ENCODE measurements around the gene SAG. TPM values are rescaled to one million over a fixed set of nuclear protein-coding genes. Genes with fewer than 3 reads are reported as not detected.
A peak's percentile ranks its signal among the peaks of the same experiment; 100 is the strongest.

The SAG gene
- total and polyA plus RNA-seq, 9 of the 15 experiments (the other 6 are each of a cell fraction or from before 2014, with no cell fraction given), result 0.04 to 0.64 (median 0.31) TPM; not detected in 5

DNA sequence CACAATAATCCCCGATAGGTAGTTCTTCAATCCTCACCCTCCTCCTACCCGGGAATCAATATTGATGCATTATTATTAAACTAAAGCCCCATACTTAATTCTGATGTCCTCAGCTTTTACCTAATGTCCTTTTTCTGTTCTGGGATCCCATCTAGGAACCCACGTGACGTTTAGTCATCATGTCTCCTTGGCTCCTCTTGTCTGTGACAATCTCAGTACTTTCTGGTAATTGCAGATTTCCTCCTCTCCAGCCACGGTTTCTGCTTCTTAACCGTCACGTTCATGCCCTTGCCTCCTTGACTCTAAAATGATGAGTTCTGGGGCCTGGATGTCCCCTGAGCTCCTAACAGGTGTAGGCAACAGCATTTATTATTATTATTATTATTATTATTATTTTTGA, 43.8 kb downstream of the SAG start (continued):
- TF ChIP-seq, protein P1, sequence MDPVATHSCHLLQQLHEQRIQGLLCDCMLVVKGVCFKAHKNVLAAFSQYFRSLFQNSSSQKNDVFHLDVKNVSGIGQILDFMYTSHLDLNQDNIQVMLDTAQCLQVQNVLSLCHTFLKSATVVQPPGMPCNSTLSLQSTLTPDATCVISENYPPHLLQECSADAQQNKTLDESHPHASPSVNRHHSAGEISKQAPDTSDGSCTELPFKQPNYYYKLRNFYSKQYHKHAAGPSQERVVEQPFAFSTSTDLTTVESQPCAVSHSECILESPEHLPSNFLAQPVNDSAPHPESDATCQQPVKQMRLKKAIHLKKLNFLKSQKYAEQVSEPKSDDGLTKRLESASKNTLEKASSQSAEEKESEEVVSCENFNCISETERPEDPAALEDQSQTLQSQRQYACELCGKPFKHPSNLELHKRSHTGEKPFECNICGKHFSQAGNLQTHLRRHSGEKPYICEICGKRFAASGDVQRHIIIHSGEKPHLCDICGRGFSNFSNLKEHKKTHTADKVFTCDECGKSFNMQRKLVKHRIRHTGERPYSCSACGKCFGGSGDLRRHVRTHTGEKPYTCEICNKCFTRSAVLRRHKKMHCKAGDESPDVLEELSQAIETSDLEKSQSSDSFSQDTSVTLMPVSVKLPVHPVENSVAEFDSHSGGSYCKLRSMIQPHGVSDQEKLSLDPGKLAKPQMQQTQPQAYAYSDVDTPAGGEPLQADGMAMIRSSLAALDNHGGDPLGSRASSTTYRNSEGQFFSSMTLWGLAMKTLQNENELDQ (CRISPR knock-in tag; IDR thresholded peaks at IDR 0.05; ENCODE audit: borderline replicate concordance), result no peak
- TF ChIP-seq JUND (IDR thresholded peaks at IDR 0.05; ENCODE audit: borderline replicate concordance, low read depth, low read length) (peak; percentile 57; the same call in 1 of the 2 replicates), JUND (tag; IDR thresholded peaks at IDR 0.05; ENCODE audit: borderline replicate concordance, low read depth, low read length) (no peak; the same call in 2 of the 3 replicates), HMG20A (CRISPR knock-in tag; conservative IDR thresholded peaks at IDR 0.05) (no peak), PTRF (tag; IDR thresholded peaks at IDR 0.05) (no peak), CBFA2T2 (conservative IDR thresholded peaks at IDR 0.05) (0 out of 2 replicates have a peak, but pooled peaks have one; percentile 16), ZNF57 (CRISPR knock-in tag; IDR thresholded peaks at IDR 0.05) (no peak), ZNF174 (CRISPR knock-in tag; IDR thresholded peaks at IDR 0.05) (no peak), ZNF134 (CRISPR knock-in tag; conservative IDR thresholded peaks at IDR 0.05) (no peak), RAD51 (IDR thresholded peaks at IDR 0.05; ENCODE audit: borderline replicate concordance, low read depth) (peak; percentile 69)
- TF ChIP-seq, protein P2, sequence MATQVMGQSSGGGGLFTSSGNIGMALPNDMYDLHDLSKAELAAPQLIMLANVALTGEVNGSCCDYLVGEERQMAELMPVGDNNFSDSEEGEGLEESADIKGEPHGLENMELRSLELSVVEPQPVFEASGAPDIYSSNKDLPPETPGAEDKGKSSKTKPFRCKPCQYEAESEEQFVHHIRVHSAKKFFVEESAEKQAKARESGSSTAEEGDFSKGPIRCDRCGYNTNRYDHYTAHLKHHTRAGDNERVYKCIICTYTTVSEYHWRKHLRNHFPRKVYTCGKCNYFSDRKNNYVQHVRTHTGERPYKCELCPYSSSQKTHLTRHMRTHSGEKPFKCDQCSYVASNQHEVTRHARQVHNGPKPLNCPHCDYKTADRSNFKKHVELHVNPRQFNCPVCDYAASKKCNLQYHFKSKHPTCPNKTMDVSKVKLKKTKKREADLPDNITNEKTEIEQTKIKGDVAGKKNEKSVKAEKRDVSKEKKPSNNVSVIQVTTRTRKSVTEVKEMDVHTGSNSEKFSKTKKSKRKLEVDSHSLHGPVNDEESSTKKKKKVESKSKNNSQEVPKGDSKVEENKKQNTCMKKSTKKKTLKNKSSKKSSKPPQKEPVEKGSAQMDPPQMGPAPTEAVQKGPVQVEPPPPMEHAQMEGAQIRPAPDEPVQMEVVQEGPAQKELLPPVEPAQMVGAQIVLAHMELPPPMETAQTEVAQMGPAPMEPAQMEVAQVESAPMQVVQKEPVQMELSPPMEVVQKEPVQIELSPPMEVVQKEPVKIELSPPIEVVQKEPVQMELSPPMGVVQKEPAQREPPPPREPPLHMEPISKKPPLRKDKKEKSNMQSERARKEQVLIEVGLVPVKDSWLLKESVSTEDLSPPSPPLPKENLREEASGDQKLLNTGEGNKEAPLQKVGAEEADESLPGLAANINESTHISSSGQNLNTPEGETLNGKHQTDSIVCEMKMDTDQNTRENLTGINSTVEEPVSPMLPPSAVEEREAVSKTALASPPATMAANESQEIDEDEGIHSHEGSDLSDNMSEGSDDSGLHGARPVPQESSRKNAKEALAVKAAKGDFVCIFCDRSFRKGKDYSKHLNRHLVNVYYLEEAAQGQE (IDR thresholded peaks at IDR 0.05; ENCODE audit: borderline replicate concordance), result 0 out of 2 replicates have a peak, but pooled peaks have one; percentile 6
- TF ChIP-seq, protein P2 (CRISPR knock-in tag; IDR thresholded peaks at IDR 0.05; ENCODE audit: low read depth), result no peak
- TF ChIP-seq, protein P3, sequence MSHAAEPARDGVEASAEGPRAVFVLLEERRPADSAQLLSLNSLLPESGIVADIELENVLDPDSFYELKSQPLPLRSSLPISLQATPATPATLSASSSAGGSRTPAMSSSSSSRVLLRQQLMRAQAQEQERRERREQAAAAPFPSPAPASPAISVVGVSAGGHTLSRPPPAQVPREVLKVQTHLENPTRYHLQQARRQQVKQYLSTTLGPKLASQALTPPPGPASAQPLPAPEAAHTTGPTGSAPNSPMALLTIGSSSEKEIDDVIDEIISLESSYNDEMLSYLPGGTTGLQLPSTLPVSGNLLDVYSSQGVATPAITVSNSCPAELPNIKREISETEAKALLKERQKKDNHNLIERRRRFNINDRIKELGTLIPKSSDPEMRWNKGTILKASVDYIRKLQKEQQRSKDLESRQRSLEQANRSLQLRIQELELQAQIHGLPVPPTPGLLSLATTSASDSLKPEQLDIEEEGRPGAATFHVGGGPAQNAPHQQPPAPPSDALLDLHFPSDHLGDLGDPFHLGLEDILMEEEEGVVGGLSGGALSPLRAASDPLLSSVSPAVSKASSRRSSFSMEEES (CRISPR knock-in tag; IDR thresholded peaks at IDR 0.05), result peak; percentile 32; the same call in 1 of the 2 replicates
- TF ChIP-seq, protein P4, sequence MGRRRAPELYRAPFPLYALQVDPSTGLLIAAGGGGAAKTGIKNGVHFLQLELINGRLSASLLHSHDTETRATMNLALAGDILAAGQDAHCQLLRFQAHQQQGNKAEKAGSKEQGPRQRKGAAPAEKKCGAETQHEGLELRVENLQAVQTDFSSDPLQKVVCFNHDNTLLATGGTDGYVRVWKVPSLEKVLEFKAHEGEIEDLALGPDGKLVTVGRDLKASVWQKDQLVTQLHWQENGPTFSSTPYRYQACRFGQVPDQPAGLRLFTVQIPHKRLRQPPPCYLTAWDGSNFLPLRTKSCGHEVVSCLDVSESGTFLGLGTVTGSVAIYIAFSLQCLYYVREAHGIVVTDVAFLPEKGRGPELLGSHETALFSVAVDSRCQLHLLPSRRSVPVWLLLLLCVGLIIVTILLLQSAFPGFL (CRISPR knock-in tag; IDR thresholded peaks at IDR 0.05), result no peak
